AG04449 (cell line): ENCODE measurements around the gene FAM228B.

Experiments used
- CTCF ChIA-PET: fragments of 350-600 bp; formaldehyde crosslinking; extraction: SDS; loops from one replicate; lab custom pipeline; 2021; ENCODE audit warnings: antibody characterized with exemption; lab: Yijun Ruan, JAX
- POLR2A ChIA-PET: fragments of 400-600, 350-600 bp; formaldehyde crosslinking; extraction: SDS; loops from one replicate; lab custom pipeline; 2020; ENCODE audit warnings: antibody characterized with exemption, inconsistent platforms; lab: Yijun Ruan, JAX
- DNase-seq: peaks from one replicate; pipeline ENCODE4 v3.0.0-alpha.2; 2010; ENCODE audit warnings: low read depth, low spot score
- H3K4me3 ChIP-seq: 2 replicates; pipeline ENCODE4 v1.5.1; 2011; ENCODE audit warnings: low read depth, mild to moderate bottlenecking, control low read depth, low read length
- TF ChIP-seq, protein P1 (sequence below): IDR thresholded peaks from one replicate; pipeline ENCODE4 v1.5.1; 2011; ENCODE audit warnings: mild to moderate bottlenecking, moderate library complexity, low read length, control low read depth, inconsistent platforms; ENCODE audit not compliant: insufficient read depth; ENCODE audit errors: missing control alignments

The FAM228B gene

DNA sequence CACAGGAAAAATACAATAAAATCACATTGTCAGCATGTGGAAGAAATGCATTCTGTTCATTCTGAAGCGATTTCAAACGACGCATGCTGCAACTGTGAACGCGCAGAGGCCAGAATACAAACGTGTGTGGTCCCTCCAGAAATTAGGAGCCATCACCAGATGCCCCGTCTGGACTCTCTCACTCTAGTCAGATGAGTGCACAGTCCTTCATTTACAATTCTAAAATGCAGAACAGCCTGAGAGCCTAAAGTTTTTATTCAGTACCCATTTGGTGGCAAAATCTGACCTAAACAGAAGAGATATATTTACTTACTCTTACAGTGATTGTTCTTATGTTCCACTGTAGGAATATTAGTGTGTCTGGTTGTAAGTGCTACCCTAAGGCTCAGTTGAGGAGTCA, 88.1 kb downstream of the FAM228B start:
- CTCF ChIA-PET = interaction anchor here (1.4 kb wide), 1 partner anchor 171 kb away, joined by 3 read pairs; no protein-coding TSS in a partner anchor
- no peak for DNase-seq
- no peak overlapping the region for H3K4me3 ChIP-seq
- TF ChIP-seq, protein P1, sequence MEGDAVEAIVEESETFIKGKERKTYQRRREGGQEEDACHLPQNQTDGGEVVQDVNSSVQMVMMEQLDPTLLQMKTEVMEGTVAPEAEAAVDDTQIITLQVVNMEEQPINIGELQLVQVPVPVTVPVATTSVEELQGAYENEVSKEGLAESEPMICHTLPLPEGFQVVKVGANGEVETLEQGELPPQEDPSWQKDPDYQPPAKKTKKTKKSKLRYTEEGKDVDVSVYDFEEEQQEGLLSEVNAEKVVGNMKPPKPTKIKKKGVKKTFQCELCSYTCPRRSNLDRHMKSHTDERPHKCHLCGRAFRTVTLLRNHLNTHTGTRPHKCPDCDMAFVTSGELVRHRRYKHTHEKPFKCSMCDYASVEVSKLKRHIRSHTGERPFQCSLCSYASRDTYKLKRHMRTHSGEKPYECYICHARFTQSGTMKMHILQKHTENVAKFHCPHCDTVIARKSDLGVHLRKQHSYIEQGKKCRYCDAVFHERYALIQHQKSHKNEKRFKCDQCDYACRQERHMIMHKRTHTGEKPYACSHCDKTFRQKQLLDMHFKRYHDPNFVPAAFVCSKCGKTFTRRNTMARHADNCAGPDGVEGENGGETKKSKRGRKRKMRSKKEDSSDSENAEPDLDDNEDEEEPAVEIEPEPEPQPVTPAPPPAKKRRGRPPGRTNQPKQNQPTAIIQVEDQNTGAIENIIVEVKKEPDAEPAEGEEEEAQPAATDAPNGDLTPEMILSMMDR = no peak
- POLR2A ChIA-PET = no interaction called here

DNA sequence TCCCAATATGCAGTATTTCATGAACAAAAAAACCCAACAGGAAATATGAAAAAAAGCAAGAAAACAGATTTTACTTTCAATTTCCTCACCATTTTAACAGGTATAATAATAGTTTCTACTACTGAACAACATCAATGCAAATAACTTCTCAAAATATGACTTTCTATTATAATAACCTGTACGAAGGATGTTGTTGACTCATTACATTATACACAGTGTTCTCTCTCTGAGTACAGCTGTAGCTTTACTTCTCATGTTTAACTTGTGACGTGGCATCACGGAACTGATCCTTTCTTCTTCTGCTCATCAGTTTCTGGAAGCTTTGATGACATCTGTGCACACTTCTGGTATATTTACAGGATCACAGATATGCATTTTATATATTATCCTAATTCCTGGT, 91.6 kb downstream of the FAM228B start:
- ChIA-PET POLR2A (no interaction called here), CTCF (no interaction called here)
- H3K4me3 ChIP-seq = no peak overlapping the region
- TF ChIP-seq, protein P1 = no peak
- DNase-seq = no peak
